Measurements from ENCODE around the gene MYCL. TPM values are rescaled to one million over a fixed set of nuclear protein-coding genes. Genes with fewer than 3 reads are reported as not detected.

The MYCL gene
- total RNA-seq, 1 experiment from 2014 or later, result 7.8 TPM

GRCh38 chr1:39940980-39941871 lies 39.5 kb upstream of the MYCL start:
- no peaks in the 10 kb centered on the region for H3K4me1 ChIP-seq
- H3K4me1 Mint-ChIP-seq (ENCODE audit: low read depth, unreplicated experiment), result peaks cover 7% of the 10 kb centered on the region
- no peak overlapping the region for H3K4me3 ChIP-seq (ENCODE audit: low read depth, low read length)
- no peaks in the 10 kb centered on the region for H3K27me3 ChIP-seq (replicated peaks; ENCODE audit: control insufficient read depth, insufficient read depth, low read length)
- BruUV-seq (replicated peaks), result no TSS peak
- intact Hi-C loops (cut with micrococcal nuclease; ENCODE audit: unreplicated experiment), result no loop called here
- no peaks in the 10 kb centered on the region for H3K9me3 Mint-ChIP-seq (ENCODE audit: unreplicated experiment)
- H3K27me3 Mint-ChIP-seq (ENCODE audit: insufficient read depth, unreplicated experiment), result no peaks in the 10 kb centered on the region
- no peaks in the 10 kb centered on the region for H3K36me3 Mint-ChIP-seq (ENCODE audit: insufficient read depth, unreplicated experiment)
- no peak overlapping the region for H3K27ac Mint-ChIP-seq (ENCODE audit: unreplicated experiment)
- H3K36me3 ChIP-seq (ENCODE audit: control insufficient read depth, insufficient read depth, low read length), result no peaks in the 10 kb centered on the region
- ChIA-PET POLR2A (no interaction called here), CTCF (interaction anchor here (1.4 kb wide), 1 partner anchor 22 kb away, joined by 3 read pairs; no protein-coding TSS in a partner anchor)
- DNase-seq, result no peak
- TF ChIP-seq CTCF (IDR thresholded peaks at IDR 0.05; ENCODE audit: insufficient read depth in 1 of 2, low read depth in 1 of 2, low read length in 1 of 2, severe bottlenecking in 1 of 2, unreplicated experiment in 1 of 2), result no peak
- no peak overlapping the region for H3K4me3 Mint-ChIP-seq (ENCODE audit: unreplicated experiment)
- H3K9me3 ChIP-seq, result no peaks in the 10 kb centered on the region

GRCh38 chr1:39940253-39940652 lies 38.5 kb upstream of the MYCL start:
- POLR2A ChIA-PET, result no interaction called here
- Mint-ChIP-seq H3K27ac (ENCODE audit: unreplicated experiment) (no peak overlapping the region), H3K9me3 (ENCODE audit: unreplicated experiment) (no peaks in the 10 kb centered on the region), H3K4me3 (ENCODE audit: unreplicated experiment) (no peak overlapping the region), H3K4me1 (ENCODE audit: low read depth, unreplicated experiment) (peaks cover 7% of the 10 kb centered on the region), H3K36me3 (ENCODE audit: insufficient read depth, unreplicated experiment) (no peaks in the 10 kb centered on the region), H3K27me3 (ENCODE audit: insufficient read depth, unreplicated experiment) (no peaks in the 10 kb centered on the region)
- BruUV-seq (replicated peaks), result no TSS peak
- no peaks in the 10 kb centered on the region for H3K9me3 ChIP-seq
- intact Hi-C loops (cut with micrococcal nuclease; ENCODE audit: unreplicated experiment), result no loop called here
- CTCF ChIA-PET, result interaction anchor here (1.4 kb wide), 1 partner anchor 21 kb away, joined by 3 read pairs; no protein-coding TSS in a partner anchor
- no peaks in the 10 kb centered on the region for H3K36me3 ChIP-seq (ENCODE audit: control insufficient read depth, insufficient read depth, low read length)
- no peak for DNase-seq
- H3K4me3 ChIP-seq (ENCODE audit: low read depth, low read length), result no peak overlapping the region
- H3K27me3 ChIP-seq (replicated peaks; ENCODE audit: control insufficient read depth, insufficient read depth, low read length), result no peaks in the 10 kb centered on the region
- no peaks in the 10 kb centered on the region for H3K4me1 ChIP-seq
- no peak for TF ChIP-seq CTCF (IDR thresholded peaks at IDR 0.05; ENCODE audit: insufficient read depth in 1 of 2, low read depth in 1 of 2, low read length in 1 of 2, severe bottlenecking in 1 of 2, unreplicated experiment in 1 of 2)

GRCh38 chr1:39938856-39939255 lies 37.1 kb upstream of the MYCL start:
- H3K4me3 Mint-ChIP-seq (ENCODE audit: unreplicated experiment), result no peak overlapping the region
- Histone ChIP-seq H3K4me1 (peaks cover 10% of the 10 kb centered on the region; the same call in 1 of the 2 replicates), H3K27me3 (replicated peaks; ENCODE audit: control insufficient read depth, insufficient read depth, low read length) (no peaks in the 10 kb centered on the region), H3K36me3 (ENCODE audit: control insufficient read depth, insufficient read depth, low read length) (no peaks in the 10 kb centered on the region), H3K9me3 (no peaks in the 10 kb centered on the region), H3K4me3 (ENCODE audit: low read depth, low read length) (no peak overlapping the region)
- no TSS peak for BruUV-seq (replicated peaks)
- CTCF ChIA-PET, result no interaction called here
- no peaks in the 10 kb centered on the region for H3K27me3 Mint-ChIP-seq (ENCODE audit: insufficient read depth, unreplicated experiment)
- H3K27ac Mint-ChIP-seq (ENCODE audit: unreplicated experiment), result no peak overlapping the region
- H3K36me3 Mint-ChIP-seq (ENCODE audit: insufficient read depth, unreplicated experiment), result no peaks in the 10 kb centered on the region
- TF ChIP-seq CTCF (IDR thresholded peaks at IDR 0.05; ENCODE audit: insufficient read depth in 1 of 2, low read depth in 1 of 2, low read length in 1 of 2, severe bottlenecking in 1 of 2, unreplicated experiment in 1 of 2), result no peak
- POLR2A ChIA-PET, result no interaction called here
- H3K4me1 Mint-ChIP-seq (ENCODE audit: low read depth, unreplicated experiment), result peaks cover 15% of the 10 kb centered on the region
- no peaks in the 10 kb centered on the region for H3K9me3 Mint-ChIP-seq (ENCODE audit: unreplicated experiment)
- intact Hi-C loops (cut with micrococcal nuclease; ENCODE audit: unreplicated experiment), result no loop called here
- DNase-seq, result no peak
